Neural crest cell (in vitro differentiated cells): Measurements from ENCODE around the gene SMURF2. TPM values are rescaled to one million over a fixed set of nuclear protein-coding genes. Genes with fewer than 3 reads are reported as not detected.

Experiments
- DNase-seq: peaks from one replicate; pipeline ENCODE4 v3.0.0; 2021; ENCODE audit warnings: low read depth, mixed read lengths, low spot score
- H3K27ac Mint-ChIP-seq: one replicate; pipeline ENCODE4 v1.8.0; 2021; ENCODE audit warnings: mild to moderate bottlenecking, mixed read lengths; ENCODE audit not compliant: unreplicated experiment
- H3K27me3 Mint-ChIP-seq: 2 replicates; pipeline ENCODE4 v1.8.0; 2021; ENCODE audit warnings: low read depth, mild to moderate bottlenecking, mixed read lengths
- H3K36me3 Mint-ChIP-seq: 2 replicates; pipeline ENCODE4 v1.8.0; 2021; ENCODE audit warnings: low read depth, mild to moderate bottlenecking, mixed read lengths
- H3K4me1 Mint-ChIP-seq: 2 replicates; pipeline ENCODE4 v1.8.0; 2021; ENCODE audit warnings: mixed read lengths
- H3K4me3 Mint-ChIP-seq: one replicate; pipeline ENCODE4 v1.8.0; 2021; ENCODE audit warnings: mild to moderate bottlenecking, mixed read lengths
- H3K9me3 Mint-ChIP-seq: 2 replicates; pipeline ENCODE4 v1.8.0; 2021; ENCODE audit warnings: mixed read lengths
- total RNA-seq: library from RNA; stranded (reverse); gene quantifications from 2 replicates; pipeline ENCODE4 v1.2.1, GENCODE V29; 2021
- TF ChIP-seq, protein P1 (sequence below): fragments of 200-600 bp; sonication (generic); conservative IDR thresholded peaks from 2 replicates; pipeline ENCODE4 v1.5.0; 2021; ENCODE audit warnings: antibody characterized with exemption, mild to moderate bottlenecking

The SMURF2 gene
- total RNA-seq, 1 donor from 2014 or later = 32.7 TPM

- no peaks in the 10 kb centered on the region for H3K4me1 Mint-ChIP-seq
- H3K36me3 Mint-ChIP-seq = peaks cover 4% of the 10 kb centered on the region
- no peaks in the 10 kb centered on the region for H3K9me3 Mint-ChIP-seq
- DNase-seq = no peak
- H3K27me3 Mint-ChIP-seq = no peaks in the 10 kb centered on the region
- TF ChIP-seq, protein P1, sequence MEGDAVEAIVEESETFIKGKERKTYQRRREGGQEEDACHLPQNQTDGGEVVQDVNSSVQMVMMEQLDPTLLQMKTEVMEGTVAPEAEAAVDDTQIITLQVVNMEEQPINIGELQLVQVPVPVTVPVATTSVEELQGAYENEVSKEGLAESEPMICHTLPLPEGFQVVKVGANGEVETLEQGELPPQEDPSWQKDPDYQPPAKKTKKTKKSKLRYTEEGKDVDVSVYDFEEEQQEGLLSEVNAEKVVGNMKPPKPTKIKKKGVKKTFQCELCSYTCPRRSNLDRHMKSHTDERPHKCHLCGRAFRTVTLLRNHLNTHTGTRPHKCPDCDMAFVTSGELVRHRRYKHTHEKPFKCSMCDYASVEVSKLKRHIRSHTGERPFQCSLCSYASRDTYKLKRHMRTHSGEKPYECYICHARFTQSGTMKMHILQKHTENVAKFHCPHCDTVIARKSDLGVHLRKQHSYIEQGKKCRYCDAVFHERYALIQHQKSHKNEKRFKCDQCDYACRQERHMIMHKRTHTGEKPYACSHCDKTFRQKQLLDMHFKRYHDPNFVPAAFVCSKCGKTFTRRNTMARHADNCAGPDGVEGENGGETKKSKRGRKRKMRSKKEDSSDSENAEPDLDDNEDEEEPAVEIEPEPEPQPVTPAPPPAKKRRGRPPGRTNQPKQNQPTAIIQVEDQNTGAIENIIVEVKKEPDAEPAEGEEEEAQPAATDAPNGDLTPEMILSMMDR = no peak
- H3K27ac Mint-ChIP-seq = no peak overlapping the region
- no peak overlapping the region for H3K4me3 Mint-ChIP-seq
These were observed 89.4 kb downstream of the SMURF2 start for GRCh38 chr17:64572682-64573154.

DNA sequence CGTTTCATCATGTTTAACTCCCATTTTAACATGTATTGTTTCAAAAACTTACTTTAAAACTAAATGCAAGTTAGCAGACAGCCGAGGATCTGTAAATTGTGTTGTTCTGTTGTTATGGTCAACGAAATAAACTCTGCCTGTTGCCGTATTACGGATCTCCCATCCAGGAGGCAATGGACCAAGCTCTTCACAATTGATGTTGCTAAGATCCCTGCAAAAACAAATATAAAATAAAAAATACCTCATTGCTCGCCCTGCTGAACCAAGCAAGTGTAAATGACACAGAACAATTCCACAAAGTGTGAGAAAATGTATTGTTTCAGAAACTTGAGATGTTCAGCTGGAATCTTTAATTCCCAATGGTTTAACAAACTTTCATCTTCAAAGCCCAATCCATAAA, 90.4 kb downstream of the SMURF2 start:
- no peak for DNase-seq
- H3K27ac Mint-ChIP-seq = no peak overlapping the region
- peaks cover 4% of the 10 kb centered on the region for H3K36me3 Mint-ChIP-seq
- H3K27me3 Mint-ChIP-seq = no peaks in the 10 kb centered on the region
- TF ChIP-seq, protein P1 = no peak
- H3K9me3 Mint-ChIP-seq = no peaks in the 10 kb centered on the region
- no peak overlapping the region for H3K4me3 Mint-ChIP-seq
- no peaks in the 10 kb centered on the region for H3K4me1 Mint-ChIP-seq

- Mint-ChIP-seq H3K4me1 (no peaks in the 10 kb centered on the region), H3K27me3 (no peaks in the 10 kb centered on the region), H3K36me3 (peaks cover 9% of the 10 kb centered on the region), H3K9me3 (no peaks in the 10 kb centered on the region), H3K27ac (no peak overlapping the region), H3K4me3 (no peak overlapping the region)
- DNase-seq = no peak
- TF ChIP-seq, protein P1 = no peak
These were observed 96.5 kb downstream of the SMURF2 start for GRCh38 chr17:64565563-64565962.

DNA sequence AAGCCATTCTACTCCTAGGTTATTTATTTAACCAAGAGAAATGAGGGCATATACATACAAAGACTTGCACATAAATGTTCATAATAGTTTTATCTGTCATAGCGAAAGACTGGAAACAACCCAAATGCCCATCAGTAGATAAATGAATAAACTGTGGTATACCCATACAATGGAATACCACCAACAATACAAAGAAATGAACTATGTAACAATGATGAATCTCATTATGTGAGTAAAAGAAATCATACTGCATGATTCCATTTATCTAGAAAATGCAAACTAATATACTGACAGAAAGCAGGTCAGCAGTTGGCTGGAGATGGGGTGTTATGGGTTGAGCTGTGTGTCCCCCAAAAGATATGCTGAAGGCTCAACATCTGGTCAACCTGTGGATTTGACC, 98.0 kb downstream of the SMURF2 start:
- Mint-ChIP-seq H3K4me1 (no peaks in the 10 kb centered on the region), H3K4me3 (no peak overlapping the region), H3K9me3 (no peaks in the 10 kb centered on the region), H3K36me3 (peaks cover 9% of the 10 kb centered on the region), H3K27me3 (no peaks in the 10 kb centered on the region), H3K27ac (no peak overlapping the region)
- TF ChIP-seq, protein P1 = no peak
- DNase-seq = no peak

DNA sequence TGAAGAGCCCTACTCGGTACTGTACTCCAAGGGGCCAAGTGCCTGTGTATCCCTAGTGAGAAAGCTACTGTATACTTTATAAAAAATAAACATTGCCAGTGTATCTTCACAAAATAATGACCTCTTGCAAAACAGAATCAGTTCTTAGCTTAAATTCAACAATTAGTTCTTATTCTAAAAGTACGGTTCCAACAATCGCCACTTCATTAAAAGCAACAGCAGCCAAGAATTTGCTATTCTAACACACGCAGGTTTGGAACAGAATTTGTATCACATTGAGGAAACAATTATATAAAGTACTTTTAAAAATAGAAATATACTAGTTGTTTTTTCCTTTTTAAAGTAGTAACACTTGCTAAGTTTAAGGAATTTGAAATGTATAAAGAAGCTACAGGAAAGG, 106.8 kb downstream of the SMURF2 start:
- TF ChIP-seq, protein P1 = no peak
- Mint-ChIP-seq H3K9me3 (no peaks in the 10 kb centered on the region), H3K27ac (no peak overlapping the region), H3K27me3 (no peaks in the 10 kb centered on the region), H3K36me3 (peaks cover 5% of the 10 kb centered on the region), H3K4me3 (no peak overlapping the region), H3K4me1 (peaks cover 7% of the 10 kb centered on the region)
- DNase-seq = no peak
